ENCODE results near the gene TLR7.
A peak's percentile ranks its signal among the peaks of the same experiment; 100 is the strongest.

GRCh38 chrX:12894074-12895030 lies 27.5 kb downstream of the TLR7 start:
- TF ChIP-seq POLR2A (IDR thresholded peaks at IDR 0.05) = no peak
- peak; percentile 38 to 57 (median 45) for TF ChIP-seq CTCF (IDR thresholded peaks at IDR 0.05)
